ENCODE data around the gene OPN1LW.
"Not testable (repeated sequence)": the region's sequence is repeated elsewhere in the genome, so short reads cannot be mapped to it uniquely, and the experiment has no call there.

Gene OPN1LW

DNA sequence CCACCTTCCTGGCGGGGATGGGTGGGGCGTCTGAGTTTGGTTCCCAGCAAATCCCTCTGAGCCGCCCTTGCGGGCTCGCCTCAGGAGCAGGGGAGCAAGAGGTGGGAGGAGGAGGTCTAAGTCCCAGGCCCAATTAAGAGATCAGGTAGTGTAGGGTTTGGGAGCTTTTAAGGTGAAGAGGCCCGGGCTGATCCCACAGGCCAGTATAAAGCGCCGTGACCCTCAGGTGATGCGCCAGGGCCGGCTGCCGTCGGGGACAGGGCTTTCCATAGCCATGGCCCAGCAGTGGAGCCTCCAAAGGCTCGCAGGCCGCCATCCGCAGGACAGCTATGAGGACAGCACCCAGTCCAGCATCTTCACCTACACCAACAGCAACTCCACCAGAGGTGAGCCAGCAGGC lies at the start of gene OPN1LW:
OPN1LW (plus strand) TSS at position 234 of the 400 bp plus-strand sequence; CDS start at position 275, 41 bp downstream.
- H3K27ac ChIP-seq = not testable (repeated sequence)

DNA sequence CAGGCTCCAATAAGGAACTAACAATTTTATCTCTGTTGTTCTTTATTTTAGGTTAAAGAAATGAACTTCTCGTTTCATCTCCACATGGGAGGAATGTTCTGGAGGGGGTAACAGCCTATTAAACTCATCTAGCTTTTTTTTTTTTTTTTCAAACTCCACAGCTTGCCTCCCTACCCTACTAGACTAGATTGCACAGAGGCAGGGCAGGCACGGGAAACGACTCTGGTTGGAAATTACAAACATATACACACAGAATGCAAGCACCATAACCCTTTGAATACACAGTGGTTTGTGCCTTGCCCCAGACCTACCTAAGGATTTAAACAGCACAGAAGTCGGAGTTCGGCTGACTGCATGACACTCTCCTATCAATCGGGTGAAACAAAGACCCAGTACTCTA lies 49.2 kb upstream of the OPN1LW start:
- no peak overlapping the region for H3K27ac ChIP-seq
- TF ChIP-seq ZFX (IDR thresholded peaks at IDR 0.05) = no peak
- TF ChIP-seq, protein P1, sequence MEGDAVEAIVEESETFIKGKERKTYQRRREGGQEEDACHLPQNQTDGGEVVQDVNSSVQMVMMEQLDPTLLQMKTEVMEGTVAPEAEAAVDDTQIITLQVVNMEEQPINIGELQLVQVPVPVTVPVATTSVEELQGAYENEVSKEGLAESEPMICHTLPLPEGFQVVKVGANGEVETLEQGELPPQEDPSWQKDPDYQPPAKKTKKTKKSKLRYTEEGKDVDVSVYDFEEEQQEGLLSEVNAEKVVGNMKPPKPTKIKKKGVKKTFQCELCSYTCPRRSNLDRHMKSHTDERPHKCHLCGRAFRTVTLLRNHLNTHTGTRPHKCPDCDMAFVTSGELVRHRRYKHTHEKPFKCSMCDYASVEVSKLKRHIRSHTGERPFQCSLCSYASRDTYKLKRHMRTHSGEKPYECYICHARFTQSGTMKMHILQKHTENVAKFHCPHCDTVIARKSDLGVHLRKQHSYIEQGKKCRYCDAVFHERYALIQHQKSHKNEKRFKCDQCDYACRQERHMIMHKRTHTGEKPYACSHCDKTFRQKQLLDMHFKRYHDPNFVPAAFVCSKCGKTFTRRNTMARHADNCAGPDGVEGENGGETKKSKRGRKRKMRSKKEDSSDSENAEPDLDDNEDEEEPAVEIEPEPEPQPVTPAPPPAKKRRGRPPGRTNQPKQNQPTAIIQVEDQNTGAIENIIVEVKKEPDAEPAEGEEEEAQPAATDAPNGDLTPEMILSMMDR (conservative IDR thresholded peaks at IDR 0.05) = no peak

DNA sequence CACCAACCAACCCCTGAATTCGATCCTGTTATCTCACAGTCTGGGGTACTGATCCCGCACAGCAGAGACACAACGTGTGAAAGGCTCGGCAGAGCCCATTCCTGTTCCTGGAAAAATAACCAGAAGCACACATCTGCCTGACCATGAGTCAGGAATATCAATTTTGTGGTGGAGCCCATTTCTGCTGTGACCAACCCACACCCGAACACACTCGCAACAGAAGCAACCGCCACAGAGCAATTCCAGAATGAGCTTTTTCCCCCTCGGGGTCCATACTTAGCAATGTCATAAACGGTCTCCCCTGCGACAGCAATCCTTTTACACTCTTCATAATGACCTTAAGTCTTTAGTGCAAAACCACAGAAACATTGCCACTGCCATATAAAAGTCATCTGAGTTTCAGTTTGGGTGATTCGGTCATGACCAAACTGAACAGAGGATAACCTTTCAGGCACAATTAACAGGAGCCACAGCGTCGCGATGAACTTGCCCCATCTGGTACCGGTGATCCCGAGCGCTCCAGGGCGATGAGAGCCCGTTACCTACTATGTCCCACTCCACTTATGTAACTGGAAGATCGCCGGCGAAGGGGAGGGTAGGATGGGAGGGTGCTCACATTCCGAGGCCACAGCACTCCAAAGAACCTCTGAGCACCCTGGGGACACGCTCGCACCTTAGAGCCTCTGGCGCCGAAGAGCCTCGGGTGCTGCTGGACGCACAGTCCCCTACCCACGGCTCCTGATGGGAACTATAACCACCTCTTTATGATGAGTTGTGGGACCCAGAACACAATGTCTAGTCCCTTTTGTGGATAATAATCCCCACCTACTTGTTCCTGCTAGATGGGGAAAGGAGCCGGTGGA lies 47.7 kb upstream of the OPN1LW start:
- peak overlapping the region; percentile 87 for H3K27ac ChIP-seq
- TF ChIP-seq, protein P1 (conservative IDR thresholded peaks at IDR 0.05) = no peak
- no peak for TF ChIP-seq ZFX (IDR thresholded peaks at IDR 0.05)

DNA sequence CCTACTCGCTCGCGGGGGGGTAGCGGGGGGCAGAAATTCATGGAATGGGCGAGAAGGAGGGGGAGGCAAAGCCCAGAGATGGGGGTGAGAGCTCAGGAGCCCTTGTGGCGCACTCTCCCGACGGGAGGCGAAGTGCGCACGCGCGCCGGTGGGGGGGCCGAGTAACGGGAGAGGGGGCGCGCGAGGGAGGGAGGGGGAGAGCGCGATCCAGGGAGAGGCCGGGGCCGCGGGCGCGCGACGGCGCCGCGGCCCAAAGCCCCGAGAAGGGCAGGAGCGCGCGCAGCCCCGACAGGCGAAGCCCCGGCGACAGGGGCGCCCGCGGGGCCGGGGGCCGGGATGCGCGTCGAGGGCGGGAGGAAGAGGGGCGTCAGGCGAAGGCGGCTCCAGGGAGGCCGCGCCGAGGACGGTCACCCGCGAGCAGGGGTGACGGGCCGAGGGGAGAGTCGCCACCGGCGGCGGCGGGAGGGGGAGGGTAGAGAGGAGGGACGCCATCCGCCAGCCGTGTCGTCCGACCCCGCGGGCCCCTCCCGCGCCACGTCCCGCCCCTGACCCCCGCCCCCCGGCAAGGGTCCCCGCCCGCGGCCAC lies 46.9 kb upstream of the OPN1LW start:
- TF ChIP-seq, protein P1 (conservative IDR thresholded peaks at IDR 0.05) = no peak
- no peak for TF ChIP-seq ZFX (IDR thresholded peaks at IDR 0.05)
- H3K27ac ChIP-seq = peak overlapping the region; percentile 87

DNA sequence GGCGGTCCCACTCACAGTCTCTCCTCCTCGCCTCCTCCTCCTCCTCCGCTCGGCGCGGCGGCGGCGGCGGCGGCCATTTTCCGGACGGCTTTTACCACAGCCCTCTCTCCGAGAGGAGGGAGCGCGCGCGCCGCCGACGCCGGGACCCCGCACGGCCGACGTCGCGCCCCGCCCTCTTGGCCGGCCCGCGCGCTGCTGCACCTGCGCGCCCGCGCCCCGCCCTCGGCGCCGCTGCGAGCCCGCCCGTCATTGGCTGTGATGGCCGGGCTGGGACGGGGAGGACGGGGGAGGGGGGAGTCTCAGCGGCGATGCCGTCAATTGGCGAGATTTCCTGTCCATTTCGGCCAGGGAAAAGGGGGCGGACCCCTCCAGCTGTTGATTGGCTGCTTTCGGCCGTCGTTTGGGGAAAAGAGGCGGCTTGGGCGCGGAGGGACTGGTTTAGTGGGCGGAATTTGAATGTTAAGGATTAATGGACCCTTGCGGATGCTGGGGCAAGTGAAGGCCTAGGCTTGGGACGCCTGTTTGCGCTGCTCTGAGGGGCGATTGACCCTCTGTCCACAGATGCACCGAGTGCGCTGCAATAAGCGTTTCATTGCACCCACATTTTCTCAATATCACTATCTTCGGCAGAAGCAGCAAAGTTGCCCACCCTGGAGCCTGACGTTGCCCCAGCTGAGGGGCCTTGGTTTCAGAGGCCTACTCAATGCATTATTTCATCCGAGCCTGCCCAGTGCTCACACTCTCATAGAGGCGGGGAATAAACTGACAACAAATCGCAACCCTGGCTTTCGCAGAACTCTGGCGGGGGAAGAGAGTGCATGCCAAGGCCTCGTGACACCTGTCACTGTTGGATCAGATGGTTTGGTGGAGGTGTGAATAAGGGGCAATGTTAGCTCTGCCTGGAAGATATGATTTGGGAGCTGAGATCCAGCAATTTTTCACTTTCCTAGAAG lies 46.2 kb upstream of the OPN1LW start, which contains the start of gene MECP2:
MECP2 (minus strand) TSS at position 129 of the 953 bp plus-strand sequence.
- TF ChIP-seq ZFX (IDR thresholded peaks at IDR 0.05) = no peak
- TF ChIP-seq, protein P1 (conservative IDR thresholded peaks at IDR 0.05) = no peak
- H3K27ac ChIP-seq = peak within 1 kb of the TSS; percentile 87

DNA sequence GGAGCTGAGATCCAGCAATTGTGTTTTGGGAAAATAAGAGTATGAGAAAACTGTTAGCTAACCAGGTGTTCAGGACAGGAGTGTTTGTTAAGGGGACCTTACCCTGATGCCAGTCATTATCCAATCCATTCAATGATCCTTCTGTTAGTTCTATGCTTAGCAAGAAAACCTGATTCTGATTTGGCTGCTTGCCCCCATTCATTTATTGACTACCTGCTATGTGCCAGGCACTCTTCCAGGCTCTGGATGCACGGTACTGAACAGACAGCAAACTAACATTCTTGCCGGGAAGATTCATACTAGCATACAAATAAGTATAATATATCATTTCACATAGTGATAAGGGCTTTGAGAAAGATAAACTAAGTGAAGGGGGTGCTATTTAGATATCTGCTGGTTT lies 45.5 kb upstream of the OPN1LW start:
- TF ChIP-seq, protein P1 (conservative IDR thresholded peaks at IDR 0.05) = no peak
- no peak for TF ChIP-seq ZFX (IDR thresholded peaks at IDR 0.05)
- peak overlapping the region; percentile 87 for H3K27ac ChIP-seq

DNA sequence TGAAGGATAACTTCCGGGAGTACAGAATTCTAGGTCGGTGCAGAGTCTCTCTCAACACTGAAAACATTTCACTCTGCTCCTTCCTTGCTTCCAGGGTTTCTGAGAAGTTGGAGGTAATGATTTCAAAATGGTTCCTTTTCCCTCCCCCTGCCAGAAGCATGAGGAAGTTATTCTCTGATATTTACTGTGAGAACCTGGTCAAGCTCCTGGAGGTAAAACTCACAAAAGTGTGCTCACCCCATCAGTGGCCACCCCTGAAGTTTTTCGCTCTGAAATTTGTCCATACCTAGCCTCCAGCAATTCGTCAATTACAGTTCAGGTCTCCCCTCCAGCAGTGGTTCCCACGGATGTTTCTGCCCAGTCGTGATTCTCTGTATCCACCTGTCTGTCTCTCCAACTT lies 30.3 kb upstream of the OPN1LW start:
- TF ChIP-seq, protein P1 (conservative IDR thresholded peaks at IDR 0.05) = no peak
- TF ChIP-seq ZFX (IDR thresholded peaks at IDR 0.05) = no peak
- no peak overlapping the region for H3K27ac ChIP-seq

All from C4-2B (cell line).